Activated CD8-positive, alpha-beta T cell treated with anti-CD3 and anti-CD28 coated beads for 36 hours (primary cell): ENCODE data around the gene SSBP3. TPM values are rescaled to one million over a fixed set of nuclear protein-coding genes. Genes with fewer than 3 reads are reported as not detected.

ENCODE experiments used
- ATAC-seq: fragments of 200-7000 bp; cut with Tn5 transposase; one replicate; pipeline ENCODE4 v1.10.0; 2021; ENCODE audit warnings: mild to moderate bottlenecking, moderate library complexity
- CTCF ChIA-PET: fragments of 350-600 bp; sonication (Branson Sonifier 250); formaldehyde crosslinking; loops from one replicate; lab custom pipeline; 2021; ENCODE audit warnings: antibody characterized with exemption; lab: Charles Lee
- POLR2A ChIA-PET: fragments of 350-600 bp; sonication (Branson Sonifier 250); formaldehyde crosslinking; loops from one replicate; lab custom pipeline; 2021; ENCODE audit warnings: antibody characterized with exemption; lab: Charles Lee
- DNase-seq: peaks from one replicate; pipeline ENCODE4 v3.0.0-alpha.2; 2020
- H3K27ac Mint-ChIP-seq: one replicate; pipeline ENCODE4 v1.8.0; 2021; ENCODE audit warnings: mild to moderate bottlenecking, mixed read lengths
- H3K27me3 Mint-ChIP-seq: one replicate; pipeline ENCODE4 v1.8.0; 2021; ENCODE audit warnings: mixed read lengths
- H3K36me3 Mint-ChIP-seq: one replicate; pipeline ENCODE4 v1.8.0; 2021; ENCODE audit warnings: low read depth, mixed read lengths
- H3K4me1 Mint-ChIP-seq: one replicate; pipeline ENCODE4 v1.8.0; 2021; ENCODE audit warnings: low read depth, mixed read lengths
- H3K4me3 Mint-ChIP-seq: one replicate; pipeline ENCODE4 v1.8.0; 2021; ENCODE audit warnings: mild to moderate bottlenecking, moderate library complexity, mixed read lengths
- H3K9me3 Mint-ChIP-seq: one replicate; pipeline ENCODE4 v1.8.0; 2021; ENCODE audit warnings: mixed read lengths
- intact Hi-C: fragments of 100-400 bp; cut with micrococcal nuclease; formaldehyde crosslinking; loops from one replicate; pipeline ENCODE4 v1.10.0; 2022
- total RNA-seq, 2 experiments: library from RNA; stranded (reverse); gene quantifications; one replicate each; pipeline ENCODE4 v1.2.3, GENCODE V29; 2021
- TF ChIP-seq, protein P1 (sequence below): fragments of 200-600 bp; IDR thresholded peaks from one replicate; pipeline ENCODE4 v1.8.0; 2022; ENCODE audit warnings: antibody characterized with exemption, mild to moderate bottlenecking

SSBP3 gene
- total RNA-seq, 2 experiments from 2014 or later, result 62.6 to 67.8 TPM

DNA sequence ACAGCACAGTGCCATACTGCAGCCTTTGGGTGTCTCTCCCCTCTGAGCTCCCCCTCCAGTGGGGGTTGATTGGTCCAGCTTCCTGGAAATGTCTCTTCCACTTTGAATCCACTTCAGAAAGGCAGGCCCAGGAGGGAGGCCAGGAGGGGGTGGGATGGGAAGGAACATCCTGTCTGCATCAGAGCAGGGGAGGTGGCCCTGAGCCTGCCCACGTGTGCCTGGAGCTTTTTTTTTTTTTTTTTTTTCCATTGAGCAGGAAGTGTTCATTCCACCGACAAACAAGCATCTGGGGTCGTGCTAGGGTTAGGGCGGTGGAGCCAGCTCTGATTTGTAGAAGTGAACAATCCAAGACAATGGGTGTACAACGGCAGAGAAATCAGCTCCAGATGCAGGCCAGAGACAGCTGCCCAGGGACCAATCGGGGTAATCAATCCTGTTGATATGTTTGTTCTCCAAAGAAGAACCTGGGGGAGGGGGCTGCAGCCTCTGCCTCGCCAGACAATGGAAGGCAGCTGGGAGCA is 93.3 kb downstream of the SSBP3 start:
- Mint-ChIP-seq H3K36me3 (no peaks in the 10 kb centered on the region), H3K9me3 (no peaks in the 10 kb centered on the region), H3K4me3 (peak overlapping the region; percentile 9), H3K27ac (peak overlapping the region; percentile 73), H3K27me3 (no peaks in the 10 kb centered on the region), H3K4me1 (peaks cover 58% of the 10 kb centered on the region)
- peak; percentile 31 for DNase-seq
- intact Hi-C loops, result no loop called here
- peak; percentile 49 for ATAC-seq
- POLR2A ChIA-PET, result interaction anchor here (0.7 to 1.8 kb wide), 5 partner anchors 10 to 113 kb away, joined by 3 to 8 read pairs (median 4); partner anchors contain the start of genes CYB5RL and MRPL37
- CTCF ChIA-PET, result interaction anchor here (1.2 kb wide), 1 partner anchor 21 kb away, joined by 4 read pairs; no protein-coding TSS in a partner anchor
- TF ChIP-seq, protein P1, sequence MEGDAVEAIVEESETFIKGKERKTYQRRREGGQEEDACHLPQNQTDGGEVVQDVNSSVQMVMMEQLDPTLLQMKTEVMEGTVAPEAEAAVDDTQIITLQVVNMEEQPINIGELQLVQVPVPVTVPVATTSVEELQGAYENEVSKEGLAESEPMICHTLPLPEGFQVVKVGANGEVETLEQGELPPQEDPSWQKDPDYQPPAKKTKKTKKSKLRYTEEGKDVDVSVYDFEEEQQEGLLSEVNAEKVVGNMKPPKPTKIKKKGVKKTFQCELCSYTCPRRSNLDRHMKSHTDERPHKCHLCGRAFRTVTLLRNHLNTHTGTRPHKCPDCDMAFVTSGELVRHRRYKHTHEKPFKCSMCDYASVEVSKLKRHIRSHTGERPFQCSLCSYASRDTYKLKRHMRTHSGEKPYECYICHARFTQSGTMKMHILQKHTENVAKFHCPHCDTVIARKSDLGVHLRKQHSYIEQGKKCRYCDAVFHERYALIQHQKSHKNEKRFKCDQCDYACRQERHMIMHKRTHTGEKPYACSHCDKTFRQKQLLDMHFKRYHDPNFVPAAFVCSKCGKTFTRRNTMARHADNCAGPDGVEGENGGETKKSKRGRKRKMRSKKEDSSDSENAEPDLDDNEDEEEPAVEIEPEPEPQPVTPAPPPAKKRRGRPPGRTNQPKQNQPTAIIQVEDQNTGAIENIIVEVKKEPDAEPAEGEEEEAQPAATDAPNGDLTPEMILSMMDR, result no peak

- CTCF ChIA-PET, result interaction anchor here (0.9 kb wide), 1 partner anchor 168 kb away, joined by 3 read pairs; no protein-coding TSS in a partner anchor
Observed at GRCh38 chr1:54311506-54311905, 94.7 kb downstream of the SSBP3 start.

DNA sequence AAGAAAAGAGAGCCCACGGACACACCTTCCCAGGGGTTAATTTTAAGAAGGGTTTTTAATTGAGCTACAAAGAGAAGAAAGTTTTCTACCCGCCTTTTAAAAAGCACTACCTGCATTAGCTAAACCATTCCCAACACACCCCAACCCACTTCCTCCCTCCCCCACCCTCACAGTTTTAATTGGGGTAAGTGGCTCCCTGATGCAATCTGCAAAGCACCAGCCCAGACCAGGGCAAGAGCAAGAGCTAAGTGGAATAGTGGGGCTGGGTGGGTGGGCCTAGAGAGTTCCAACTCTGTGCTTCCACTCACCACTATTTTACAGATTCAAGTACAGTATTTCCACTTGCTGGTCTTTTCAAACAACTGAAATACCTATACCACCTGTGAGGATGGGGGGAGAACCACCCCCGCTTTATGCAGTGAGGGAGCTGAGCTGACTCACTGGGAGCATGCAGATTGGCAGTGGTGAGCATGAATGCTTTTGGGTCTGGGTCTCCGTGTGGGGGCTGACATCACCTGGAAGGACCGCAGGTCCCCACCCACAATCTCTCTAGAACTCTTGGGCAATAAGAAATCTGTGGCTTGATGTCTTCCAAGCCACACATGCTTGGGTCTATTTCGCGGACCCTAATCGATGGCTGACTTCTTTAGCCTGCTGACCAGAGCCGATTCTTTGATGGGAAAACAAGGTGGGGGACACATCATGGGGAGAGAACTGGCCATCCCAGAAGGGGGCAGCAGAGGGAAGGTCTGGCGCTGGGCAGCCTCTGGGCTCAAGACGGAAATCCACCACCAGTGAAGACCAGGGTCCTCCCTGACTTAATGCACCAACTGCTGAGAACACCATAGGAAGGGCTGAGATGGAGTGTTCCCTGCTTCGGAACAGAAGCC is 95.5 kb downstream of the SSBP3 start:
- Mint-ChIP-seq H3K36me3 (no peaks in the 10 kb centered on the region), H3K4me1 (peaks cover 64% of the 10 kb centered on the region)

More at GRCh38 chr1:54311506-54311905, 94.7 kb downstream of the SSBP3 start:
- DNase-seq, result no peak
- TF ChIP-seq, protein P1, result no peak
- H3K4me1 Mint-ChIP-seq, result peaks cover 59% of the 10 kb centered on the region
- no peaks in the 10 kb centered on the region for H3K36me3 Mint-ChIP-seq
- no peaks in the 10 kb centered on the region for H3K9me3 Mint-ChIP-seq
- POLR2A ChIA-PET, result interaction anchor here (1.6 to 1.8 kb wide), 2 partner anchors 12 to 14 kb away, joined by 4 to 5 read pairs; no protein-coding TSS in a partner anchor
- intact Hi-C loops, result no loop called here
- H3K4me3 Mint-ChIP-seq, result no peak overlapping the region
- H3K27me3 Mint-ChIP-seq, result no peaks in the 10 kb centered on the region
- no peak for ATAC-seq
- peak overlapping the region; percentile 75 for H3K27ac Mint-ChIP-seq

DNA sequence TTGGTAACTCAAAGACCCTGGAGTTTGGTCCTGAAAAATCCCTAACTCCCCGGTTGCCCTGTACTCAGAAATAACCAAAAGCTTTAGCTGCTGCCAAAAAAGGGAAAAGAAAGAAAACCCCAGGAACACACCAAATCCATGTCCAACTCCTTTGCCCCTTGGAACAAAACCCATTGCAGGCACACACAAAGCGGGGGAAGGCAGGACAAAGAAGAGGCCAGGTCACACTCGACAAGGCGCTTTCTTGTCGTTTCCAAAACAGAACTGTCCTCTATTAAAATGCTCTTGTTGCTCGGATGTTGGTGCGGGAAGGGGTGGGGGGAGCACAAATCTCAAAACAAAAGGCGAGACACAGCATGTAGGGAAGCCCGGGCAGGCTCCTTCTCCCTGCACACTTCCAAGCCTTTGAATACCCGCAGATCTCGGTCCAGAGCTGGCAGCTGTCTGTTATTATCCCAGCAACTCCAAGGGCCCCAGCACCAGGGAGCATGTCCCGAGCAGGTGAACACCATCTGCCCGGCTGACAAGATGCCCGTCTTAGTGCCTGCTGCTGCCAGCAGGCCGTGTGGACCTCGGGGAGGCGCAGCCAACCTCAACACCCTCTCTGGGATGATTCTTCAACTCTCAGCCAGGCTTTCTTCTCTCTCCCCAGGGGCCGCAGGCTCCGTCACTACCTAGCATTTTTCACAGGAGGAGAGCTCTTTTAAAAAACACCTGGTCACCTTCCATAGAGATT is 96.4 kb downstream of the SSBP3 start:
- Mint-ChIP-seq H3K4me3 (no peak overlapping the region), H3K9me3 (no peaks in the 10 kb centered on the region), H3K27me3 (no peaks in the 10 kb centered on the region), H3K27ac (peak overlapping the region; percentile 72), H3K4me1 (peaks cover 65% of the 10 kb centered on the region), H3K36me3 (no peaks in the 10 kb centered on the region)
- DNase-seq (no peak), ATAC-seq (no peak)
- ChIA-PET CTCF (interaction anchor here (0.7 to 1.8 kb wide), 6 partner anchors 9 to 129 kb away, joined by 3 to 4 read pairs (median 4); no protein-coding TSS in a partner anchor), POLR2A (interaction anchor here (0.5 to 1.8 kb wide), 5 partner anchors 9 to 21 kb away, joined by 3 to 5 read pairs (median 4); no protein-coding TSS in a partner anchor)
- TF ChIP-seq, protein P1, result no peak
- intact Hi-C loops, result no loop called here

More for the DNA sequence above, 95.5 kb downstream of the SSBP3 start:
- intact Hi-C loops, result no loop called here
- DNase-seq, result peak; percentile 62
- TF ChIP-seq, protein P1, result peak; percentile 3
- CTCF ChIA-PET, result interaction anchor here (0.7 to 1.6 kb wide), 3 partner anchors 24 to 169 kb away, joined by 3 to 4 read pairs (median 4); no protein-coding TSS in a partner anchor
- Mint-ChIP-seq H3K27ac (peak overlapping the region; percentile 75), H3K27me3 (no peaks in the 10 kb centered on the region), H3K4me3 (no peak overlapping the region), H3K9me3 (no peaks in the 10 kb centered on the region)
- peak; percentile 70 for ATAC-seq
- POLR2A ChIA-PET, result interaction anchor here (0.5 to 1.8 kb wide), 3 partner anchors 8 to 22 kb away, joined by 3 to 5 read pairs (median 4); no protein-coding TSS in a partner anchor
